GM21381 (cell line): Measurements from ENCODE around the gene RAB41.
"Not testable (repeated sequence)": the region's sequence is repeated elsewhere in the genome, so short reads cannot be mapped to it uniquely, and the experiment has no call there.

ENCODE experiments used
- ATAC-seq: cut with Tn5 transposase; IDR thresholded peaks from one replicate; pipeline ENCODE4 v1.9.1; 2021; ENCODE audit warnings: mild to moderate bottlenecking, moderate library complexity; ENCODE audit not compliant: unreplicated experiment

The RAB41 gene

GRCh38 chrX:70281951-70282350 is at the start of gene RAB41:
Gene RAB41, plus strand, starts transcription at chrX:70282172. Its CDS starts 46 bp downstream, at chrX:70282218.
- ATAC-seq, result no peak

GRCh38 chrX:70234355-70234754 is 47.6 kb upstream of the RAB41 start, which contains the start of gene AWAT1:
Gene AWAT1, plus strand, starts transcription at chrX:70234655. Its CDS starts 41 bp downstream, at chrX:70234696.
- no peak for ATAC-seq

- no peak for ATAC-seq
These were observed 41.2 kb upstream of the RAB41 start for GRCh38 chrX:70240751-70241150.

GRCh38 chrX:70241501-70241900 is 40.5 kb upstream of the RAB41 start:
- no peak for ATAC-seq

DNA sequence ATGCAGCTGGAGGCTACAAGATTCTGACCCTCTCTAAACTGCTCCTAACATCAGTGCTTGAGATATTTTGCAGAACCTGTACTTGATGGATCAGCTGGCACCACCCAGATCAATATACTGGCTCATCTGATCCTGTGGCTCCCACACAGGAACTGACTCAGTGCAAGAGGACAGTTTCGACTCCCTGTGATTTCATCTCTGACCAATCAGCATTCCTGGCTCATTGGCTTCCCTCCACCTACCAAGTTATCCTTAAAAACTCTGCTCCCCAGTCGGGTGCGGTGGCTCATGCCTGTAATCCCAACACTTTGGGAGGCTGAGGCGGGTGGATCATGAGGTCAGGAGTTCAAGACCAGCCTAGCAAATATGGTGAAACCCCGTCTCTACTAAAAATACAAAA is 38.4 kb upstream of the RAB41 start:
- ATAC-seq, result not testable (repeated sequence)

GRCh38 chrX:70244881-70245280 is 37.1 kb upstream of the RAB41 start:
- ATAC-seq, result no peak

- no peak for ATAC-seq
These were observed 34.7 kb upstream of the RAB41 start for GRCh38 chrX:70247252-70247651.

DNA sequence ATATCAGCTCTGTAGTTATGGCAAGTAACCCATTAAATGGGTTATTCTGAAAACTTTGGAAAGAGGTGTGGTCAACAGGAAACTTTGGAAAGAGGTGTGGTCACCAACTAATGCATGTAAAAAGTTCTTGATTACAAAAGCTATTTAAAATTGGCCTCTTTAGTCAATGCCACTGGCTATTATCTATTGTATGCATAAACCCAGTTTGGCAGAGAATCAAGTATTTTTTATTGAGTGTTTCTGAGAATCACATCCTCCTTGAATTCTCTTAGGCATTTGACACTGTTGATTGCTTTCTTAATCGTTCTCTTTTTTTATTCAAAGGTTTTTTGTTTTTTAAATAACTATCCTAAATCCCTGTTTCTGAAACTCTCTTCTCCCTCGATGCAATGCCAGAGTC is 29.5 kb upstream of the RAB41 start:
- no peak for ATAC-seq

DNA sequence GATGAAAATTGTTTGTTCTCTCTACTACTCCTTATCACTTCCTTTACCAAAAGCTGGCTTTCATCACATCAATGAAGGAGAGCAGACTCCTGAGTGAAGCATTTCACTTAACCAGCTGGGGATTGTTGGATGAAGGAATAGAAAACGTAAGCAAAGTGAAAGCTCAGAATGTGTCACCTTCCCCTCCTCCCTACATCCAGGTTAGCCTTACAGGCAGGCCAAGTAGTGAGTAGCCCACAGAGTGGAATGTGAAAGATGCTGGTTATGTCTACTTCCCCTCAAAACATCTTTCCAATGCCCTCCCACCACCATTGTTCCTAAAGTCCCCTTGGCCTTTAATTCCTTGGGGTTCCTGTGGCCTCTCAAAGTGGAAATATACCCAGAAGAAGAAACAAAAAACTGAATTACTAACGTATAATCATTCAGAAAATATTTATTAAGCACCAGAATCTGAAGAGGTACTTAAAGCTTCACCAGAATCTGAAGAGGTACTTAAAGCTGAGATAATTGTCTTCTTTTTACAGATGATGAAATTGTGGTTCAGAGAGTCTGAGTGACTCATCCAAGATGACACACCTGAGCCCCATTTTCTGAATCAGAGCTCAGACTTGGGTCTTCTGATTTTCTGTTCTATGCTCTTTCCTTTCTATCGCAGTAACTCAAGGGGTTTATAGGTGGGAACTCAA is 28.5 kb upstream of the RAB41 start:
- ATAC-seq, result no peak

DNA sequence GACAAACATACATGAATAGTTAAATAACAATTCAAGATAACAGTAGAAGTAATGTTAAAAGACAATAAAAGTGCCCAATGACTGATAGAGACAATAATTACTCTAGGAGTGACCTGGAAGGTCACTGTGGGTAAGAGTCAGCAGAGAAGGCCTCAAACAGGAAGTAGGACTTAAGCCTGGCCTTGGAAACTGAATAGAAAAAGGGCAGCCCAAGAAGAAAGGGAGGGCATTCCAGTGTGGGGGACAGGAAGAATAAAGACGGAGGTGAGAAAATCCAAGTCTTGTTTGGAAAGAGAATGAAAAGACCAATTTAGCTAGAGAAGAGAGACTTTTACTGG is 27.9 kb upstream of the RAB41 start:
- ATAC-seq, result no peak

- no peak for ATAC-seq
These were observed 27.1 kb upstream of the RAB41 start for GRCh38 chrX:70254909-70255308.

DNA sequence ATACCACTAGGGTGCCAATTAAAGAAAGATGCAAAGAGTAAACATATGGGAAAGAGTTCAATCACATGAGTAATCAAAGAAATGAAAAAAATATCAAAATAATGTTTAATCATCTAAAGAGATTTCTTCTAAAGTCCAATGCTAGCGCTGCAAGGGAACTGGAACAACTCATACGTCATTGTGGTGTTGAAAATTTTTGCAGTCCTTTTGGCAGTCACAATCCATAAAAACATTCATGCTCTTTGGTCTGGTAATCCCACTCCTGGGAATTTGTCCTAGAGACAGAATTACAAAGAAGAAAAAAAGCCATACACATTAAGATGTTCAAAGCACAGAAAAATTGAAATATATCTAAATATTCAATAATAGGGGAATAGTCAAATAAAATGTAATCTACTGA is 26.5 kb upstream of the RAB41 start:
- ATAC-seq, result no peak

- no peak for ATAC-seq
These were observed 24.3 kb upstream of the RAB41 start for GRCh38 chrX:70257423-70258288.

DNA sequence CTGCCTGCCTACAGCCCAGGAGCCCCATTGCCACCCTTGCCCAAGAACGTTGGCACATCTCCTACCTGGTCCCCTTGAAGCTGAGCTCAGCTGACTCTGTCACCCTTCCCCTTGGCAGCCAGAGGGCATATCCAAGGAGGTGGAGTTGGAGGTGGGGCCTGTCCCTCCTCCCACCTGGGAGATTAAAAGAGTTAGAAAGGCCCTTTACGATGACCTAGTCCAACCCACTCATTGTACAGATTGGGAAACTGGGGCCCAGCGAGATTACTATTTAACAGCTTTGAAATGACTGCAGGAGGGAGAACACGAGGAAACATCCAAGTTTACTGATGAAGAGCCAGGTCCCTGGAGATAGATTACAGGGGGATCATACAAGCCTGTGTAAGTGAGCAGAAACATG is 21.9 kb upstream of the RAB41 start, which contains the start of gene P2RY4:
TSS of gene P2RY4 (minus strand) at position 101 of the 400 bp plus-strand sequence. CDS start 580 bp downstream, outside the sequence.
- ATAC-seq, result no peak

- no peak for ATAC-seq
These were observed 18.9 kb upstream of the RAB41 start for GRCh38 chrX:70262952-70263567.

- no peak for ATAC-seq
These were observed 17.2 kb upstream of the RAB41 start for GRCh38 chrX:70264784-70265183.

DNA sequence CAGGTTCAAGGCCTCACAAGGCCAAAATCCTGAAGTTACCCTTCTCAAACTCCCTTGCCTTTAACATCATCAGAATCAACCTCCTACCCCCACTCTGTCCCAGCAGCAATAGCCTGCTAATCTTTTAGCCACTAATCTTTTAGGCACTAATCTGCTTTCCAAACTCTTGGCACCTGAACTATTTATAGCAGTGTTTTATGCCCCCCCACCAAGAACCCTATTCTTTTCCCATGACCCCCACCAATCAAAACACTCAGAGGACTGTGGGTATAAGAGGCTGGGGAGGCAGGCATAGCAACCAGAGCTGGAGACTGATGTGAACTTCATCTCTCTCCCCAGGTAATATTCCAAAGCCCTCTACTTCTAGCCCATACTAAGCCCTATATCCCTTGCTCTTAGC is 13.9 kb upstream of the RAB41 start, which contains the start of gene ARR3:
TSS of gene ARR3 (plus strand) at position 301 of the 400 bp plus-strand sequence. CDS start 1,052 bp downstream, outside the sequence.
- no peak for ATAC-seq

DNA sequence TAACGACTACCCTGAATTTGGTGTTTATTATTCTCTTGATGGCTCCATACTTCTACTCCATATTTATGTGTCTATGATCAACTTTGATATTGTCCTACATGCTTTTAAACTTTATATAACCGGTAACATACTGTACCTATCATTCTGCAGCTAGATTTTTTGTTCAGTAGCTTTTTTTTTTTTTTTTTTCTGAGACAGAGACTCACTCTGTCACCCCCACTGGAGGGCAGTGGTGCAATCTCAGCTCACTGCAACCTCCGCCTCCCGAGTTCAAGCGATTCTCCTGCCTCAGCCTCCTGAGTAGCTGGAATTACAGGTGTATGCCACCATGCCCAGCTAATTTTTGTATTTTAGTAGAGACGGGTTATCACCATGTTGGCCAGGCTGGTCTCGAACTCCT is 7.9 kb upstream of the RAB41 start:
- ATAC-seq, result not testable (repeated sequence)

DNA sequence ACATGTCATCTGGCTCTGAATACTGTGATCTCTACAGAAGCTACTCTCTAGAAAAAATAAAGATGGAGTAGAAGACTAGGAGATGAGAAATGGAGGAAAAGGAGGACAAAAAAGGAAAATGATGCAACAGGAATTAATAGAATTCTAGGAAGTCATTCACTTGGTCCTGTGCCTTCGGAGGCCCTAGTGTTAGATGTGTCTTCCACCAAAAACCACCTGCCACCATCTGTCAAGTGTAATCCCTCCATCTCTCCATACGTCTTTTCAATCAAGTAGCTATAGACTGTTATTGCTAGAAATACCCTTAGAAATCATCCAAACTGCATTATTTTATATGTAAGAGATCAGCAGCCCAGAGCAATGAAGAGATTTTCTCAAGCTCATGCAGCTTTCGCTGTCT is 2.9 kb upstream of the RAB41 start:
- ATAC-seq, result no peak

GRCh38 chrX:70280573-70280972 is 1.4 kb upstream of the RAB41 start:
- no peak for ATAC-seq

- peak; percentile 13 for ATAC-seq
These were observed 7.3 kb downstream of the RAB41 start for GRCh38 chrX:70289168-70289792.
